Measurements from ENCODE around the gene FNIP2. TPM values are rescaled to one million over a fixed set of nuclear protein-coding genes. Genes with fewer than 3 reads are reported as not detected.

FNIP2 gene
- total and polyA plus RNA-seq, 9 of the 15 experiments (the other 6 are each of a cell fraction or from before 2014, with no cell fraction given), result 1.7 to 15.5 (median 8.3) TPM

GRCh38 chr4:158818560-158819140 lies 49.8 kb downstream of the FNIP2 start (continued):
- TF ChIP-seq ZNF609 (CRISPR knock-in tag; IDR thresholded peaks at IDR 0.05; ENCODE audit: borderline replicate concordance) (no peak), ZKSCAN1 (IDR thresholded peaks at IDR 0.05; ENCODE audit: low read depth, low read length) (no peak), ZNF274 (IDR thresholded peaks at IDR 0.05; ENCODE audit: borderline replicate concordance, low read depth, low read length) (no peak), PCBP1 (IDR thresholded peaks at IDR 0.05; ENCODE audit: low read depth, low read length, poor library complexity, severe bottlenecking) (no peak), ELF2 (CRISPR knock-in tag; IDR thresholded peaks at IDR 0.05) (no peak), ZBED1 (IDR thresholded peaks at IDR 0.05) (no peak), ZHX1 (conservative IDR thresholded peaks at IDR 0.05; ENCODE audit: low read length) (no peak), ATF2 (CRISPR knock-in tag; IDR thresholded peaks at IDR 0.05) (no peak), ELF1 (tag; IDR thresholded peaks at IDR 0.05) (no peak), KDM1A (IDR thresholded peaks at IDR 0.05) (no peak), STAT5A (IDR thresholded peaks at IDR 0.05; ENCODE audit: borderline replicate concordance, low read length) (no peak), KAT7 (CRISPR knock-in tag; IDR thresholded peaks at IDR 0.05; ENCODE audit: borderline replicate concordance) (no peak), MAFK (IDR thresholded peaks at IDR 0.05; ENCODE audit: low read length) (no peak), ZNF280A (IDR thresholded peaks at IDR 0.05; ENCODE audit: low read depth, partially characterized antibody) (no peak), ARID1B (IDR thresholded peaks at IDR 0.05) (0 out of 2 replicates have a peak, but pooled peaks have one; percentile 33), ZNF133 (CRISPR knock-in tag; IDR thresholded peaks at IDR 0.05) (no peak), PRMT5 (CRISPR knock-in tag; IDR thresholded peaks at IDR 0.05) (no peak)

All from K562 (cell line).